ENCODE measurements around the gene SRSF12. TPM values are rescaled to one million over a fixed set of nuclear protein-coding genes. Genes with fewer than 3 reads are reported as not detected.
"Not testable (repeated sequence)": the region's sequence is repeated elsewhere in the genome, so short reads cannot be mapped to it uniquely, and the experiment has no call there.

The SRSF12 gene
- polyA plus RNA-seq, 1 donor, result 2.6 TPM

DNA sequence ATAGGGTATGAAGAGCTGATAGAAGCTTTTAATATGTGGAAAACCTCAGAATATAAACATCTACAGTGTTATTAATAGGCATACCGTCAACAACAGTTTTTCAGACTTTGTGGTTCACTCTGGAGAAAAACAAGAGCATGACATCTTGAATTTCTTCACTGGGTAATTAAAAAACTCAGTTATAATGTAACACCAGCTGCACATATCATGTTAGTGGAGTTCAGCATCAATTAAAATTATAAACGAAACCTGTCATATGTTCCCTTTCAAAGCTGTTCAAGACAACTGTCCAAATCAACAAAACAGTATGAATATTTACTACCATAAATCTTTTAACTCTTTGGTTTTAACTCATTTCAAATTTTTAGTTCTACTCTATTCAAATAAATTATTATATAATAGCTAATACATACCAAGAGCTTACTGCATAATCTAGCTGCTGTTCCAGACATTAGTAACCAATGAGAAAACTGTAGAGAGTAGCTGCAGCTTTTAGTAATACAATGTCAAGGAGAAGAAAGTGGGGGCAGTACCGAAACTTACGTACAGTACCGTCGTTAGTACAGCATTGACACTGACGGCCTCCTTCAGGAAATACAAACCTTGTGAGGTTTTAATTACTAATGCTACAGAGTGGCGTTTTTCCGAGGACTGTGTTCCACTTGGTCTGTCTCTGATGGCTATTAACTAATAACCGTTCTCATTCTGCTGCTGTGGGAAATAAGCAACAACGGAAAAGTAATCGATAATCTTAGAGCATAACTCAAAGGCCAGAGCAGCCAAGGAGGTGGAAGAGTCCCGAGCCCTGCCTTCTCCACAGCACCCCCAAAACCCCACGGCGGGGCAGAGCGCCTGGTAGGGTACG lies 27.5 kb upstream of the SRSF12 start:
- no peaks in the 10 kb centered on the region for H3K27me3 ChIP-seq (ENCODE audit: control insufficient read depth, insufficient read depth, low read length)
- H3K36me3 ChIP-seq (ENCODE audit: control insufficient read depth, insufficient read depth, low read length), result no peaks in the 10 kb centered on the region
- peak overlapping the region; percentile 77 for H3K4me3 ChIP-seq (ENCODE audit: low read length)
- no peak for DNase-seq
- no peaks in the 10 kb centered on the region for H3K9me3 ChIP-seq (ENCODE audit: control insufficient read depth, low read depth, low read length)
- peak overlapping the region; percentile 74 for H3K27ac ChIP-seq (ENCODE audit: low read length)
- WGBS (ENCODE audit: insufficient coverage, low lambda C conversion rate), result 50% methylated on average over 1 of the region's 17 CpGs
- peaks cover 5% of the 10 kb centered on the region for H3K4me1 ChIP-seq (ENCODE audit: control insufficient read depth, insufficient read depth, low read length)

- peaks cover 10% of the 10 kb centered on the region for H3K4me1 ChIP-seq (ENCODE audit: control insufficient read depth, insufficient read depth, low read length)
- no peak overlapping the region for H3K27ac ChIP-seq (ENCODE audit: low read length)
Observed at GRCh38 chr6:89144354-89144906, 26.6 kb upstream of the SRSF12 start.

DNA sequence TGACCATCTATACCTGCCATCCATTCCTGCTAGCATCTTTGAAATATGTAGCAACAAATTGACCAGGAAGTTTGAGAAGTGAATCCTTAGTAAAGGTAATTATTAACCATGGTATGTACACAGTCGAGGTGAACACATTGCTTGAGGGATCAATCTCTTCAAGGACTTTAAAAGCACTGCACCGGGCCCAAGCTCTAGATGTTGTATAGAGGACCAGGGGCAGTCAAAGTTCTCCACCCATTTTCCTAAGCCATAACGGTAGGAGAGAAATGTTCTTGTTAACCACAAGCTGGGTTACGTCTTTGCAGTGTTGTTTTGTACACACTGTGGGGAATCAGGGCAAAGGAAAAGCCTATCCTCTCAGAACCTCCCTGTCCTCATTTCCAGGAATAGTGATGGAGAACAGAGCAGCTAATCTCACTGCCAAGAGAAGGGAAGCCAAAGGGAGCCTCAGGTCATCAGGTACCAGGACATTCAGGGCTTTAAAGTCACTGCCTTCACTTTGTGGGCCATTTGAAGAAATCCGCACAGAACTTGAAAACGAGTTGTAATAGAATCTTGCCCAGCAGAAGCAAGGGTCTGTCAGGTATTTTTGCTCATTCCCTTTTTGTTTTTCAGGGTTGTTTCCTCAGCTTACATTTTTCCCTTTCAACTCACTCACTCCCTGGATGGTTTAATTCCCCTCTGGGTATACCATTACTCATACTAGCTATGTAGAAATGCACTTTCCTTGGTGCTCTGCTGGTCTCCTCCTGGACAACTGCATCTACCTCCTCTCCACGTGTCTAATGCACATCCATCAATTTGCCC lies 22.7 kb upstream of the SRSF12 start:
- no peaks in the 10 kb centered on the region for H3K36me3 ChIP-seq (ENCODE audit: control insufficient read depth, insufficient read depth, low read length)
- peaks cover 10% of the 10 kb centered on the region for H3K4me1 ChIP-seq (ENCODE audit: control insufficient read depth, insufficient read depth, low read length)
- DNase-seq, result peak; percentile 18 to 66
- no peaks in the 10 kb centered on the region for H3K9me3 ChIP-seq (ENCODE audit: control insufficient read depth, low read depth, low read length)
- no peaks in the 10 kb centered on the region for H3K27me3 ChIP-seq (ENCODE audit: control insufficient read depth, insufficient read depth, low read length)
- no peak overlapping the region for H3K4me3 ChIP-seq (ENCODE audit: low read length)
- 90% methylated on average over 3 of the region's 7 CpGs for WGBS (ENCODE audit: insufficient coverage, low lambda C conversion rate)
- H3K27ac ChIP-seq (ENCODE audit: low read length), result no peak overlapping the region

More at GRCh38 chr6:89144354-89144906, 26.6 kb upstream of the SRSF12 start:
- no CpG with 5 or more reads among the region's 2 CpGs for WGBS (ENCODE audit: insufficient coverage, low lambda C conversion rate)
- DNase-seq, result no peak
- Histone ChIP-seq H3K9me3 (ENCODE audit: control insufficient read depth, low read depth, low read length) (no peaks in the 10 kb centered on the region), H3K27me3 (ENCODE audit: control insufficient read depth, insufficient read depth, low read length) (no peaks in the 10 kb centered on the region), H3K4me3 (ENCODE audit: low read length) (no peak overlapping the region), H3K36me3 (ENCODE audit: control insufficient read depth, insufficient read depth, low read length) (no peaks in the 10 kb centered on the region)

GRCh38 chr6:89139509-89140346 lies 21.9 kb upstream of the SRSF12 start:
- no peak overlapping the region for H3K27ac ChIP-seq (ENCODE audit: low read length)
- no peaks in the 10 kb centered on the region for H3K36me3 ChIP-seq (ENCODE audit: control insufficient read depth, insufficient read depth, low read length)
- WGBS (ENCODE audit: insufficient coverage, low lambda C conversion rate), result no CpG with 5 or more reads among the region's 5 CpGs
- H3K4me3 ChIP-seq (ENCODE audit: low read length), result no peak overlapping the region
- H3K9me3 ChIP-seq (ENCODE audit: control insufficient read depth, low read depth, low read length), result no peaks in the 10 kb centered on the region
- DNase-seq, result peak in 1 of 2 donors; percentile 30
- H3K27me3 ChIP-seq (ENCODE audit: control insufficient read depth, insufficient read depth, low read length), result no peaks in the 10 kb centered on the region
- peaks cover 10% of the 10 kb centered on the region for H3K4me1 ChIP-seq (ENCODE audit: control insufficient read depth, insufficient read depth, low read length)

GRCh38 chr6:89138173-89138572 lies 20.3 kb upstream of the SRSF12 start:
- no peaks in the 10 kb centered on the region for H3K36me3 ChIP-seq (ENCODE audit: control insufficient read depth, insufficient read depth, low read length)
- DNase-seq, result no peak
- H3K27ac ChIP-seq (ENCODE audit: low read length), result no peak overlapping the region
- H3K4me1 ChIP-seq (ENCODE audit: control insufficient read depth, insufficient read depth, low read length), result peaks cover 10% of the 10 kb centered on the region
- no peaks in the 10 kb centered on the region for H3K27me3 ChIP-seq (ENCODE audit: control insufficient read depth, insufficient read depth, low read length)
- no peak overlapping the region for H3K4me3 ChIP-seq (ENCODE audit: low read length)
- H3K9me3 ChIP-seq (ENCODE audit: control insufficient read depth, low read depth, low read length), result no peaks in the 10 kb centered on the region
- 100% methylated on average over 2 of the region's 2 CpGs for WGBS (ENCODE audit: insufficient coverage, low lambda C conversion rate)

DNA sequence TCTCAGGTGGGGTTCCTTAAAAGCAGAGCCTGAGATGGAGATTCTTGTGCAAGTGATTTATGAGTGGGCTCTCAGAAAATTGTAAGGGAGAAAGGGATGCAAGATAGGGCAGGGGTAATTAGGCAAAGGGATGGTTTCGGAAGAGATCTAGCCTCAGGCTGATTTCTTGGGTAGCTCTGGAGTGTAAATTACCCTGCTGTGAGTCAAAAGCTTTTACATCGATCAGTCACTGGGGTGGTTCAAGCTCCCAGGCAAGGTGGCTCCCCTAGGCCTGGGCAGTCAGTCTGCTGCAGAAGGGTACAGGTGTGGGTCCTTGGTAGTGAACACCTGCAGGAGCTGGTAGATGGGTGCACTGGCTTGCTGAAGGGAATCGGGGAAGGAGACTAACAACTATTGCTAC lies 16.9 kb upstream of the SRSF12 start:
- Histone ChIP-seq H3K4me1 (ENCODE audit: control insufficient read depth, insufficient read depth, low read length) (peaks cover 7% of the 10 kb centered on the region), H3K27ac (ENCODE audit: low read length) (no peak overlapping the region), H3K27me3 (ENCODE audit: control insufficient read depth, insufficient read depth, low read length) (no peaks in the 10 kb centered on the region), H3K4me3 (ENCODE audit: low read length) (no peak overlapping the region), H3K36me3 (ENCODE audit: control insufficient read depth, insufficient read depth, low read length) (no peaks in the 10 kb centered on the region), H3K9me3 (ENCODE audit: control insufficient read depth, low read depth, low read length) (no peaks in the 10 kb centered on the region)
- DNase-seq, result no peak
- 100% methylated on average over 2 of the region's 3 CpGs for WGBS (ENCODE audit: insufficient coverage, low lambda C conversion rate)

GRCh38 chr6:89133981-89134380 lies 16.1 kb upstream of the SRSF12 start:
- no peak for DNase-seq
- Histone ChIP-seq H3K4me1 (ENCODE audit: control insufficient read depth, insufficient read depth, low read length) (no peaks in the 10 kb centered on the region), H3K9me3 (ENCODE audit: control insufficient read depth, low read depth, low read length) (peaks cover 3% of the 10 kb centered on the region), H3K36me3 (ENCODE audit: control insufficient read depth, insufficient read depth, low read length) (no peaks in the 10 kb centered on the region), H3K27me3 (ENCODE audit: control insufficient read depth, insufficient read depth, low read length) (no peaks in the 10 kb centered on the region), H3K27ac (ENCODE audit: low read length) (no peak overlapping the region), H3K4me3 (ENCODE audit: low read length) (no peak overlapping the region)
- 100% methylated on average over 2 of the region's 9 CpGs for WGBS (ENCODE audit: insufficient coverage, low lambda C conversion rate)

DNA sequence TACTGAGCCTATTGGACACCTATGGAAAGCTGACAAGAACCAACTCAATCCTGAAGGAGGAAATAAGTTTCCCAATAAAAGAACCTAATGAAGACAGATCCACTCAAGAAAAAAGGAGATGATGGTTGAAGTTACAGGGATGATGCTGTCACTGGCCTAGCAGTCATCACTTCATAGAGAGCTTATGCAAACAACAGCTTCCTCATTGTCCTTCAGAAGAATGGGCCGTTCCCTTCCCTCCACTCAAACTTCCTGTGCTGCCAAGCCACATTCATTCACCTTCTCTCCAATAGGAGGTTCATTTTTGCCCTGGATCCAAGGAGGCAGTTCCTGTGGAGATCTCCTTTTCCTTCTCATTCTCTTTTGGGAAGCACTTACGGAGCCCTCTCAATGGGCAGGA lies 14.2 kb upstream of the SRSF12 start:
- no CpG with 5 or more reads among the region's 2 CpGs for WGBS (ENCODE audit: insufficient coverage, low lambda C conversion rate)
- H3K27ac ChIP-seq (ENCODE audit: low read length), result no peak overlapping the region

GRCh38 chr6:89131599-89131998 lies 13.7 kb upstream of the SRSF12 start:
- H3K27me3 ChIP-seq (ENCODE audit: control insufficient read depth, insufficient read depth, low read length), result no peaks in the 10 kb centered on the region
- H3K36me3 ChIP-seq (ENCODE audit: control insufficient read depth, insufficient read depth, low read length), result no peaks in the 10 kb centered on the region
- H3K27ac ChIP-seq (ENCODE audit: low read length), result no peak overlapping the region
- DNase-seq, result no peak
- H3K9me3 ChIP-seq (ENCODE audit: control insufficient read depth, low read depth, low read length), result peaks cover 11% of the 10 kb centered on the region
- H3K4me1 ChIP-seq (ENCODE audit: control insufficient read depth, insufficient read depth, low read length), result no peaks in the 10 kb centered on the region
- no peak overlapping the region for H3K4me3 ChIP-seq (ENCODE audit: low read length)
- WGBS (ENCODE audit: insufficient coverage, low lambda C conversion rate), result no CpG with 5 or more reads among the region's 3 CpGs

More for the DNA sequence above, 14.2 kb upstream of the SRSF12 start:
- DNase-seq, result no peak
- Histone ChIP-seq H3K4me1 (ENCODE audit: control insufficient read depth, insufficient read depth, low read length) (no peaks in the 10 kb centered on the region), H3K36me3 (ENCODE audit: control insufficient read depth, insufficient read depth, low read length) (no peaks in the 10 kb centered on the region), H3K27me3 (ENCODE audit: control insufficient read depth, insufficient read depth, low read length) (no peaks in the 10 kb centered on the region), H3K4me3 (ENCODE audit: low read length) (no peak overlapping the region), H3K9me3 (ENCODE audit: control insufficient read depth, low read depth, low read length) (peaks cover 11% of the 10 kb centered on the region)

- not testable (repeated sequence) for H3K4me1 ChIP-seq (ENCODE audit: control insufficient read depth, insufficient read depth, low read length); H3K36me3 ChIP-seq (ENCODE audit: control insufficient read depth, insufficient read depth, low read length); H3K4me3 ChIP-seq (ENCODE audit: low read length); H3K27ac ChIP-seq (ENCODE audit: low read length); H3K27me3 ChIP-seq (ENCODE audit: control insufficient read depth, insufficient read depth, low read length); DNase-seq
- peaks cover 11% of the 10 kb centered on the region for H3K9me3 ChIP-seq (ENCODE audit: control insufficient read depth, low read depth, low read length)
- WGBS (ENCODE audit: insufficient coverage, low lambda C conversion rate), result no CpG with 5 or more reads among the region's 2 CpGs
Observed at GRCh38 chr6:89128256-89128671, 10.4 kb upstream of the SRSF12 start.
